SK-N-SH treated with all-trans-retinoic acid at 6 μM for 48 hours (cell line): ENCODE measurements around the gene PDGFC.

ENCODE experiments used
- ATAC-seq: fragments of 200-7000 bp; cut with Tn5 transposase; 3 replicates; pipeline ENCODE4 v1.9.1; 2020; ENCODE audit warnings: mild to moderate bottlenecking, moderate library complexity
- CREB5 ChIP-seq: fragments of 250-450 bp; sonication (Bioruptor Pico); IDR thresholded peaks from 2 replicates; pipeline ENCODE4 v1.5.1; 2020; ENCODE audit warnings: low read depth, mild to moderate bottlenecking, moderate library complexity
- CSDC2 ChIP-seq: fragments of 250-450 bp; sonication (Bioruptor Pico); IDR thresholded peaks from 2 replicates; pipeline ENCODE4 v1.5.0; 2020; ENCODE audit warnings: mild to moderate bottlenecking, moderate library complexity
- CSRNP3 ChIP-seq: fragments of 250-450 bp; sonication (Bioruptor Pico); IDR thresholded peaks from 2 replicates; pipeline ENCODE4 v1.5.1; 2021; ENCODE audit warnings: mild to moderate bottlenecking, moderate library complexity
- ESRRG ChIP-seq: fragments of 250-450 bp; sonication (Bioruptor Pico); IDR thresholded peaks from 2 replicates; pipeline ENCODE4 v1.6.1; 2021; ENCODE audit warnings: mild to moderate bottlenecking
- GLIS3 ChIP-seq: fragments of 250-450 bp; sonication (Bioruptor Pico); IDR thresholded peaks from 2 replicates; pipeline ENCODE4 v1.5.0; 2020; ENCODE audit warnings: mild to moderate bottlenecking, moderate library complexity
- ISL1 ChIP-seq: fragments of 250-450 bp; sonication (Bioruptor Pico); IDR thresholded peaks from 2 replicates; pipeline ENCODE4 v2.1.2; 2022; ENCODE audit warnings: mild to moderate bottlenecking, moderate library complexity
- OSR1 ChIP-seq: fragments of 250-450 bp; sonication (Bioruptor Pico); IDR thresholded peaks from 2 replicates; pipeline ENCODE4 v1.8.0; 2022; ENCODE audit warnings: moderate library complexity, mild to moderate bottlenecking, inconsistent platforms
- PATZ1 ChIP-seq: fragments of 250-450 bp; sonication (Bioruptor Pico); IDR thresholded peaks from 2 replicates; pipeline ENCODE4 v1.8.0; 2020; ENCODE audit warnings: mild to moderate bottlenecking, moderate library complexity, borderline replicate concordance
- POU6F1 ChIP-seq: fragments of 250-450 bp; sonication (Bioruptor Pico); IDR thresholded peaks from 2 replicates; pipeline ENCODE4 v1.8.0; 2021; ENCODE audit warnings: low read depth, mild to moderate bottlenecking, moderate library complexity, borderline replicate concordance
- PPARA ChIP-seq: fragments of 250-450 bp; sonication (Bioruptor Pico); IDR thresholded peaks from 2 replicates; pipeline ENCODE4 v1.5.0; 2020; ENCODE audit warnings: mild to moderate bottlenecking, borderline replicate concordance
- RARB ChIP-seq: fragments of 250-450 bp; sonication (Bioruptor Pico); IDR thresholded peaks from 2 replicates; pipeline ENCODE4 v1.8.0; 2021; ENCODE audit warnings: mild to moderate bottlenecking, moderate library complexity
- SNAI2 ChIP-seq: fragments of 250-450 bp; sonication (Bioruptor Pico); IDR thresholded peaks from 2 replicates; pipeline ENCODE4 v1.5.0; 2020; ENCODE audit warnings: mild to moderate bottlenecking, moderate library complexity
- TCF4 ChIP-seq: fragments of 250-450 bp; sonication (Bioruptor Pico); IDR thresholded peaks from 2 replicates; pipeline ENCODE4 v1.8.0; 2021; ENCODE audit warnings: mild to moderate bottlenecking, moderate library complexity, borderline replicate concordance
- TOX ChIP-seq: fragments of 250-450 bp; sonication (Bioruptor Pico); IDR thresholded peaks from 2 replicates; pipeline ENCODE4 v1.8.0; 2021; ENCODE audit warnings: mild to moderate bottlenecking, moderate library complexity, borderline replicate concordance
- TSHZ2 ChIP-seq: fragments of 250-450 bp; sonication (Bioruptor Pico); IDR thresholded peaks from 2 replicates; pipeline ENCODE4 v1.5.0; 2020; ENCODE audit warnings: mild to moderate bottlenecking, moderate library complexity
- ZFP3 ChIP-seq: fragments of 250-450 bp; sonication (Bioruptor Pico); IDR thresholded peaks from 2 replicates; pipeline ENCODE4 v1.5.0; 2020; ENCODE audit warnings: mild to moderate bottlenecking, moderate library complexity
- ZFP30 ChIP-seq: fragments of 450-650 bp; formaldehyde crosslinking; IDR thresholded peaks from 2 replicates; pipeline ENCODE4 v1.5.0; 2022; ENCODE audit warnings: mild to moderate bottlenecking, moderate library complexity
- ZNF565 ChIP-seq: fragments of 450-650 bp; formaldehyde crosslinking; conservative IDR thresholded peaks from 2 replicates; pipeline ENCODE4 v1.5.0; 2020; ENCODE audit warnings: low read depth, mild to moderate bottlenecking, moderate library complexity
- ZNF70 ChIP-seq: fragments of 450-650 bp; formaldehyde crosslinking; IDR thresholded peaks from 2 replicates; pipeline ENCODE4 v1.5.0; 2020; ENCODE audit warnings: mild to moderate bottlenecking, moderate library complexity
- ZNF8 ChIP-seq: fragments of 450-650 bp; formaldehyde crosslinking; IDR thresholded peaks from 2 replicates; pipeline ENCODE4 v1.5.0; 2020; ENCODE audit warnings: mild to moderate bottlenecking, moderate library complexity

Gene PDGFC

GRCh38 chr4:156723951-156724668, 247.5 kb downstream of the PDGFC start:
- no peak for ATAC-seq
- TF ChIP-seq ZFP3 (CRISPR knock-in tag) (no peak), ZFP30 (CRISPR knock-in tag) (no peak), ESRRG (CRISPR knock-in tag) (no peak), CSRNP3 (CRISPR knock-in tag) (no peak), OSR1 (CRISPR knock-in tag) (no peak), CSDC2 (CRISPR knock-in tag) (no peak), ISL1 (CRISPR knock-in tag) (no peak), TCF4 (CRISPR knock-in tag) (no peak), PPARA (CRISPR knock-in tag) (no peak), PATZ1 (CRISPR knock-in tag) (no peak), SNAI2 (CRISPR knock-in tag) (no peak), ZNF70 (CRISPR knock-in tag) (no peak)

GRCh38 chr4:156718226-156718625, 253.4 kb downstream of the PDGFC start:
- ATAC-seq: no peak
- TF ChIP-seq TCF4 (CRISPR knock-in tag): no peak
- no peak for TF ChIP-seq RARB (CRISPR knock-in tag)
- TF ChIP-seq PPARA (CRISPR knock-in tag): no peak
- no peak for TF ChIP-seq CSDC2 (CRISPR knock-in tag)
- no peak for TF ChIP-seq ZNF8
- TF ChIP-seq TSHZ2 (CRISPR knock-in tag): no peak
- no peak for TF ChIP-seq SNAI2 (CRISPR knock-in tag)
- no peak for TF ChIP-seq TOX
- TF ChIP-seq CSRNP3 (CRISPR knock-in tag): no peak
- TF ChIP-seq OSR1 (CRISPR knock-in tag): no peak
- TF ChIP-seq CREB5 (CRISPR knock-in tag): no peak
- TF ChIP-seq ZFP3 (CRISPR knock-in tag): no peak
- TF ChIP-seq ESRRG (CRISPR knock-in tag): no peak
- TF ChIP-seq ZFP30 (CRISPR knock-in tag): no peak

GRCh38 chr4:156711193-156711590, 260.4 kb downstream of the PDGFC start:
- ATAC-seq: no peak
- TF ChIP-seq CSRNP3 (CRISPR knock-in tag): no peak
- TF ChIP-seq ZNF565: no peak
- TF ChIP-seq PATZ1 (CRISPR knock-in tag): no peak
- TF ChIP-seq CSDC2 (CRISPR knock-in tag): no peak
- no peak for TF ChIP-seq POU6F1 (CRISPR knock-in tag)
- TF ChIP-seq GLIS3 (CRISPR knock-in tag): no peak
